Endothelial cell of umbilical vein (primary cell): ENCODE measurements around the gene KANK2. TPM values are rescaled to one million over a fixed set of nuclear protein-coding genes. Genes with fewer than 3 reads are reported as not detected.

Source experiments
- BruUV-seq: library from RNA; stranded (reverse); fragments of 400-500 nt; replicated peaks from 2 replicates; lab custom pipeline; 2021; lab: Mats Ljungman, UMichigan
- CTCF ChIA-PET: fragments of 300-600, 350-600 bp; sonication (Branson Sonifier 250); formaldehyde crosslinking; loops from one replicate; lab custom pipeline; 2021; ENCODE audit warnings: antibody characterized with exemption, inconsistent platforms; lab: Charles Lee
- POLR2A ChIA-PET: fragments of 300-600, 350-600 bp; sonication (Branson Sonifier 250); formaldehyde crosslinking; loops from one replicate; lab custom pipeline; 2021; ENCODE audit warnings: antibody characterized with exemption, inconsistent platforms; lab: Charles Lee
- DNase-seq: peaks from one replicate; pipeline ENCODE4 v3.0.0-alpha.2; 2011; ENCODE audit warnings: low read depth, low spot score
- FAIRE-seq: peaks from 2 replicates; lab custom pipeline; 2011; peaks lifted over from hg19 to GRCh38; lab: Jason Lieb, UNC
- H2AFZ ChIP-seq: 2 replicates; pipeline ENCODE4 v1.6.0; 2012; ENCODE audit warnings: low read depth, low read length, control low read depth, inconsistent platforms
- H3K27ac ChIP-seq: 2 replicates; pipeline ENCODE4 v1.5.1; 2011; ENCODE audit warnings: low read depth, mild to moderate bottlenecking, control low read depth, low read length, moderate library complexity; ENCODE audit not compliant: insufficient read depth
- H3K27me3 ChIP-seq, 2 experiments: 2 replicates each; pipeline versions ENCODE4 v1.6.0 to v1.6.1; 2011; ENCODE audit warnings: low read length in 2 of 2, mixed read lengths in 1 of 2; ENCODE audit not compliant: control insufficient read depth in 2 of 2, insufficient read depth in 2 of 2
- H3K36me3 ChIP-seq, 2 experiments: 2 replicates in 1 of 2; 3 replicates in 1 of 2; pipeline ENCODE4 v1.5.1; 2011; ENCODE audit warnings: low read length in 2 of 2, mild to moderate bottlenecking in 1 of 2, moderate library complexity in 1 of 2; ENCODE audit not compliant: control insufficient read depth in 2 of 2, insufficient read depth in 2 of 2; ENCODE audit errors: extremely low read depth in 1 of 2
- H3K4me1 ChIP-seq: 3 replicates; pipeline ENCODE4 v1.5.1; 2011; ENCODE audit warnings: mild to moderate bottlenecking, low read length; ENCODE audit not compliant: control insufficient read depth, insufficient read depth; ENCODE audit errors: extremely low read depth
- H3K4me2 ChIP-seq: 2 replicates; pipeline ENCODE4 v1.6.1; 2011; ENCODE audit warnings: low read length, control low read depth, mixed read lengths; ENCODE audit not compliant: insufficient read depth
- H3K4me3 ChIP-seq, 3 experiments: fragments of 200-600 bp in 1 of 3; sonication (generic), shearing (Covaris generic) in 1 of 3; replicated peaks in 1 of 3; 2 replicates each; pipeline ENCODE4 v1.5.1; 2011 to 2016; ENCODE audit warnings: control low read depth in 3 of 3, low read length in 3 of 3, mild to moderate bottlenecking in 2 of 3, inconsistent platforms in 1 of 3, low read depth in 1 of 3, moderate library complexity in 1 of 3; ENCODE audit not compliant: insufficient read depth in 1 of 3
- H3K79me2 ChIP-seq: 2 replicates; pipeline ENCODE4 v1.6.0; 2012; ENCODE audit warnings: low read length, inconsistent platforms; ENCODE audit not compliant: control insufficient read depth, insufficient read depth
- H3K9ac ChIP-seq: replicated peaks from 2 replicates; pipeline ENCODE3; 2011; ENCODE audit warnings: low read length, control low read depth; ENCODE audit not compliant: insufficient read depth; ENCODE audit errors: extremely low read depth
- H3K9me1 ChIP-seq: replicated peaks from 3 replicates; pipeline ENCODE4 v1.6.0; 2011; ENCODE audit warnings: mild to moderate bottlenecking, low read length; ENCODE audit not compliant: control insufficient read depth, insufficient read depth; ENCODE audit errors: extremely low read depth
- H3K9me3 ChIP-seq: replicated peaks from 2 replicates; pipeline ENCODE4 v1.5.1; 2012; ENCODE audit warnings: low read length, inconsistent platforms; ENCODE audit not compliant: control insufficient read depth, insufficient read depth
- H4K20me1 ChIP-seq: replicated peaks from 2 replicates; pipeline ENCODE3; 2011; ENCODE audit warnings: mild to moderate bottlenecking, low read length; ENCODE audit not compliant: control insufficient read depth, insufficient read depth; ENCODE audit errors: extremely low read depth
- EZH2 ChIP-seq: IDR thresholded peaks from 2 replicates; pipeline ENCODE4 v1.6.1; 2012; ENCODE audit warnings: borderline replicate concordance, low read depth, mild to moderate bottlenecking, moderate library complexity, low read length, inconsistent platforms; ENCODE audit not compliant: severe bottlenecking
- FOS ChIP-seq: IDR thresholded peaks from 2 replicates; pipeline ENCODE4 v1.6.1; 2011; ENCODE audit warnings: mild to moderate bottlenecking, low read length, moderate library complexity, borderline replicate concordance; ENCODE audit not compliant: insufficient read depth
- GATA2 ChIP-seq: IDR thresholded peaks from 2 replicates; pipeline ENCODE4 v1.7.0; 2011; ENCODE audit warnings: low read depth, mild to moderate bottlenecking, moderate library complexity, mixed read lengths, low read length; ENCODE audit not compliant: insufficient read length, insufficient read depth
- JUN ChIP-seq: IDR thresholded peaks from 2 replicates; pipeline ENCODE4 v1.6.1; 2011; ENCODE audit warnings: borderline replicate concordance, low read depth; ENCODE audit not compliant: insufficient read length, insufficient read depth
- MAX ChIP-seq: IDR thresholded peaks from 2 replicates; pipeline ENCODE4 v1.6.1; 2011; ENCODE audit not compliant: insufficient read depth, insufficient read length
- MYC ChIP-seq: IDR thresholded peaks from one replicate; pipeline ENCODE4 v1.6.1; 2011; ENCODE audit warnings: mild to moderate bottlenecking, low read depth, low read length
- POLR2A ChIP-seq: IDR thresholded peaks from 2 replicates; pipeline ENCODE4 v1.6.1; 2012; ENCODE audit warnings: low read depth, mild to moderate bottlenecking, control low read depth, low read length
- POLR2AphosphoS5 ChIP-seq: IDR thresholded peaks from 2 replicates; pipeline ENCODE4 v1.6.1; 2012; ENCODE audit warnings: low read depth, mild to moderate bottlenecking, control low read depth, low read length, moderate library complexity; ENCODE audit not compliant: insufficient read depth
- dilution Hi-C: fragments of 300-500 bp; cut with MboI; formaldehyde crosslinking; loops from one replicate; pipeline ENCODE4 v1.15.0; 2019; ENCODE audit warnings: low sequenced_read_pairs; ENCODE audit not compliant: extremely low pct_ligation_motif_present
- intact Hi-C: fragments of 100-400 bp; cut with micrococcal nuclease; formaldehyde crosslinking; loops from one replicate; pipeline ENCODE4 v1.10.0; 2022
- polyA plus RNA-seq, 4 experiments: library from polyadenylated mRNA; depleted of rRNA in 3 of 4; stranded (reverse) in 3 of 4; unstranded in 1 of 4; fragments of >200 nt; gene quantifications; 2 replicates each; pipeline versions ENCODE4 v1.2.1 to v1.2.3, GENCODE V29; 2011 to 2012; ENCODE audit warnings: missing spikeins in 1 of 4
- total RNA-seq: library from RNA; stranded (reverse); gene quantifications from 2 replicates; pipeline ENCODE4 v1.2.3, GENCODE V29; 2021
- TF ChIP-seq, protein P1 (sequence below), 2 donors: IDR thresholded peaks; 1 replicate in 1 of 2; 2 replicates in 1 of 2; pipeline ENCODE4 v1.5.1; 2011; ENCODE audit warnings: low read length in 2 of 2, mild to moderate bottlenecking in 2 of 2, moderate library complexity in 2 of 2, control low read depth in 1 of 2, inconsistent platforms in 1 of 2, low read depth in 1 of 2; ENCODE audit not compliant: insufficient read depth in 1 of 2; ENCODE audit errors: extremely low read depth in 1 of 2

KANK2 gene
- total and polyA plus RNA-seq, 2 donors (not counting 3 experiments of a cell fraction or from before 2014, with no cell fraction given) = 41.7 to 77.9 TPM

GRCh38 chr19:11244846-11245589 lies 47.7 kb upstream of the KANK2 start:
- dilution Hi-C loops = no loop called here
- Histone ChIP-seq H3K4me2 (no peak overlapping the region), H3K36me3 (peaks cover 13 to 41% of the 10 kb centered on the region in 2 experiments), H3K27me3 (no peaks in the 10 kb centered on the region), H3K4me3 (no peak overlapping the region), H3K9ac (no peak overlapping the region), H3K9me3 (no peaks in the 10 kb centered on the region), H4K20me1 (no peaks in the 10 kb centered on the region), H3K79me2 (no peaks in the 10 kb centered on the region), H3K27ac (no peak overlapping the region), H3K9me1 (no peaks in the 10 kb centered on the region), H2AFZ (no peak overlapping the region), H3K4me1 (peaks cover 9% of the 10 kb centered on the region)
- ChIA-PET CTCF (interaction anchor here (1.0 to 4.2 kb wide), 2 partner anchors 41 to 45 kb away, joined by 5 to 49 read pairs; no protein-coding TSS in a partner anchor), POLR2A (no interaction called here)
- intact Hi-C loops = loop anchor here (5.0 kb wide), 1 partner anchor 342 kb away; no protein-coding TSS in a partner anchor
- no peak for TF ChIP-seq MAX
- TF ChIP-seq POLR2AphosphoS5 = no peak
- no peak for TF ChIP-seq FOS
- TF ChIP-seq EZH2 = no peak
- TF ChIP-seq POLR2A = no peak
- TF ChIP-seq MYC = no peak
- TF ChIP-seq, protein P1, sequence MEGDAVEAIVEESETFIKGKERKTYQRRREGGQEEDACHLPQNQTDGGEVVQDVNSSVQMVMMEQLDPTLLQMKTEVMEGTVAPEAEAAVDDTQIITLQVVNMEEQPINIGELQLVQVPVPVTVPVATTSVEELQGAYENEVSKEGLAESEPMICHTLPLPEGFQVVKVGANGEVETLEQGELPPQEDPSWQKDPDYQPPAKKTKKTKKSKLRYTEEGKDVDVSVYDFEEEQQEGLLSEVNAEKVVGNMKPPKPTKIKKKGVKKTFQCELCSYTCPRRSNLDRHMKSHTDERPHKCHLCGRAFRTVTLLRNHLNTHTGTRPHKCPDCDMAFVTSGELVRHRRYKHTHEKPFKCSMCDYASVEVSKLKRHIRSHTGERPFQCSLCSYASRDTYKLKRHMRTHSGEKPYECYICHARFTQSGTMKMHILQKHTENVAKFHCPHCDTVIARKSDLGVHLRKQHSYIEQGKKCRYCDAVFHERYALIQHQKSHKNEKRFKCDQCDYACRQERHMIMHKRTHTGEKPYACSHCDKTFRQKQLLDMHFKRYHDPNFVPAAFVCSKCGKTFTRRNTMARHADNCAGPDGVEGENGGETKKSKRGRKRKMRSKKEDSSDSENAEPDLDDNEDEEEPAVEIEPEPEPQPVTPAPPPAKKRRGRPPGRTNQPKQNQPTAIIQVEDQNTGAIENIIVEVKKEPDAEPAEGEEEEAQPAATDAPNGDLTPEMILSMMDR (IDR thresholded peaks at IDR 0.05; ENCODE audit: extremely low read depth in 1 of 2, insufficient read depth in 1 of 2, low read depth in 1 of 2, low read length in 2 of 2) = no peak
- TF ChIP-seq GATA2 = no peak
- TF ChIP-seq JUN = no peak
- DNase-seq (no peak), FAIRE-seq (no peak)
- BruUV-seq = no TSS peak
